Measurements from ENCODE around the gene ZBTB7B. TPM values are rescaled to one million over a fixed set of nuclear protein-coding genes. Genes with fewer than 3 reads are reported as not detected.

ZBTB7B gene
- total and polyA plus RNA-seq, 9 of the 15 experiments (the other 6 are each of a cell fraction or from before 2014, with no cell fraction given) = 0.04 to 46.5 (median 15.2) TPM

DNA sequence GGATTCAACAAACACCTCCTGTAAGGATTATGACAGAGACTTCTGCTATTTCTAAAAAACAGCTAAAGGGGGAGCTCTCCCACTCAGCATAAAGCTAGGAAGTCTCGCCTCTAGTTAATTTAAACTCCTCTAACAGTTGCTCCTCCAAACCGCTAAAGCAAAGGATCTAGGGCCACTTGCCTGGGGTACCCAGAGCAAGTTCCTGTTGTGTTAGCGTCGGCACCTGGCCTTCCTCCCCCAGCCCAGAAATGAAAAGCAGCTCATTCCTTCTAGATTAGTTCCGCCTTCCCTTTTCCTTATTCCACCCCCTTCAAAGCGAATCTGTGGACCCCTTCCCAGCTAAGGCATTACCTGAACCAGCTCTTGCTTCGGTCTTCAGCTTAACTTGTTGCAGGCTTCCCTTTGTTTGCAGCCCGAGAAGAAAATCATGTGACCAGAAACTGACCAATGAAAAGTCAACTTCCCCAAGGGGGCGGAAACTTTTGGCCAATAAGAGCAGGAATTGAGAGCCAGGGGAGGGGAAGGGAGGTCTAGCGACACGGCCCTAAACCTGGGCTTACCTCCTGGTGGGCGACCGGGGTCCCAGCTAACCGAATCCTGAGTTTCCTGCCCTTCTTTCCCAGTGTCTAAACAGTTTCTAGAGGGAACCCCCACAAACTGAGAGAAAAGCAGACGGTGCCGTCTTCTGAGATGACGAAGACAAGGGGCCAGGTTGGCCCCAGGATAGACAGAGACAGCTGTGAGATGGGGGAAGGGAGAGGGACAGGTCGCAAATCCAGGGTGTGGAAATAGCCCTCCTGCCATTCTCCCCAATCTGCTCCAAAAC lies 46.7 kb upstream of the ZBTB7B start, which contains the start of gene PBXIP1 (continued):
- TF ChIP-seq NR4A1 (CRISPR knock-in tag; IDR thresholded peaks at IDR 0.05) (0 out of 2 replicates have a peak, but pooled peaks have one; percentile 37), NR4A1 (tag; IDR thresholded peaks at IDR 0.05) (no peak), ZNF165 (CRISPR knock-in tag; IDR thresholded peaks at IDR 0.05; ENCODE audit: borderline replicate concordance) (peak; percentile 28; the same call in 1 of the 2 replicates), GABPB1 (CRISPR knock-in tag; IDR thresholded peaks at IDR 0.05) (0 out of 2 replicates have a peak, but pooled peaks have one; percentile 51), PTBP1 (IDR thresholded peaks at IDR 0.05; ENCODE audit: low read depth, low read length) (no peak), ZNF41 (CRISPR knock-in tag; conservative IDR thresholded peaks at IDR 0.05) (0 out of 2 replicates have a peak, but pooled peaks have one; percentile 17), SIN3A (IDR thresholded peaks at IDR 0.05; ENCODE audit: borderline replicate concordance in 2 of 2, control insufficient read depth in 1 of 2, low read depth in 2 of 2, low read length in 2 of 2) (0 out of 4 replicates have a peak, but pooled peaks of 1 of the 2 experiments have one; percentile 24), C11orf30 (IDR thresholded peaks at IDR 0.05; ENCODE audit: low read depth) (peak; percentile 43), ZBTB7A (IDR thresholded peaks at IDR 0.05; ENCODE audit: borderline replicate concordance, control insufficient read depth, low read depth, low read length) (peak; percentile 74; the same call in 1 of the 2 replicates), SRSF9 (IDR thresholded peaks at IDR 0.05; ENCODE audit: borderline replicate concordance, low read depth, low read length) (no peak), RBBP5 (IDR thresholded peaks at IDR 0.05; ENCODE audit: borderline replicate concordance, insufficient read depth, low read length, poor library complexity, severe bottlenecking) (peak; percentile 22), TOE1 (IDR thresholded peaks at IDR 0.05; ENCODE audit: borderline replicate concordance) (peak; percentile 98), TOE1 (CRISPR knock-in tag; IDR thresholded peaks at IDR 0.05; ENCODE audit: borderline replicate concordance, low read depth) (no peak)
- TF ChIP-seq, protein P1, sequence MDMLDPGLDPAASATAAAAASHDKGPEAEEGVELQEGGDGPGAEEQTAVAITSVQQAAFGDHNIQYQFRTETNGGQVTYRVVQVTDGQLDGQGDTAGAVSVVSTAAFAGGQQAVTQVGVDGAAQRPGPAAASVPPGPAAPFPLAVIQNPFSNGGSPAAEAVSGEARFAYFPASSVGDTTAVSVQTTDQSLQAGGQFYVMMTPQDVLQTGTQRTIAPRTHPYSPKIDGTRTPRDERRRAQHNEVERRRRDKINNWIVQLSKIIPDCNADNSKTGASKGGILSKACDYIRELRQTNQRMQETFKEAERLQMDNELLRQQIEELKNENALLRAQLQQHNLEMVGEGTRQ (CRISPR knock-in tag; IDR thresholded peaks at IDR 0.05) = peak; percentile 86
- TF ChIP-seq, protein P2, sequence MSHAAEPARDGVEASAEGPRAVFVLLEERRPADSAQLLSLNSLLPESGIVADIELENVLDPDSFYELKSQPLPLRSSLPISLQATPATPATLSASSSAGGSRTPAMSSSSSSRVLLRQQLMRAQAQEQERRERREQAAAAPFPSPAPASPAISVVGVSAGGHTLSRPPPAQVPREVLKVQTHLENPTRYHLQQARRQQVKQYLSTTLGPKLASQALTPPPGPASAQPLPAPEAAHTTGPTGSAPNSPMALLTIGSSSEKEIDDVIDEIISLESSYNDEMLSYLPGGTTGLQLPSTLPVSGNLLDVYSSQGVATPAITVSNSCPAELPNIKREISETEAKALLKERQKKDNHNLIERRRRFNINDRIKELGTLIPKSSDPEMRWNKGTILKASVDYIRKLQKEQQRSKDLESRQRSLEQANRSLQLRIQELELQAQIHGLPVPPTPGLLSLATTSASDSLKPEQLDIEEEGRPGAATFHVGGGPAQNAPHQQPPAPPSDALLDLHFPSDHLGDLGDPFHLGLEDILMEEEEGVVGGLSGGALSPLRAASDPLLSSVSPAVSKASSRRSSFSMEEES (CRISPR knock-in tag; IDR thresholded peaks at IDR 0.05) = peak; percentile 98
- TF ChIP-seq, protein P3, sequence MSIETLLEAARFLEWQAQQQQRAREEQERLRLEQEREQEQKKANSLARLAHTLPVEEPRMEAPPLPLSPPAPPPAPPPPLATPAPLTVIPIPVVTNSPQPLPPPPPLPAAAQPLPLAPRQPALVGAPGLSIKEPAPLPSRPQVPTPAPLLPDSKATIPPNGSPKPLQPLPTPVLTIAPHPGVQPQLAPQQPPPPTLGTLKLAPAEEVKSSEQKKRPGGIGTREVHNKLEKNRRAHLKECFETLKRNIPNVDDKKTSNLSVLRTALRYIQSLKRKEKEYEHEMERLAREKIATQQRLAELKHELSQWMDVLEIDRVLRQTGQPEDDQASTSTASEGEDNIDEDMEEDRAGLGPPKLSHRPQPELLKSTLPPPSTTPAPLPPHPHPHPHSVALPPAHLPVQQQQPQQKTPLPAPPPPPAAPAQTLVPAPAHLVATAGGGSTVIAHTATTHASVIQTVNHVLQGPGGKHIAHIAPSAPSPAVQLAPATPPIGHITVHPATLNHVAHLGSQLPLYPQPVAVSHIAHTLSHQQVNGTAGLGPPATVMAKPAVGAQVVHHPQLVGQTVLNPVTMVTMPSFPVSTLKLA (conservative IDR thresholded peaks at IDR 0.05) = peak in 1 of 2 experiments; percentile 39; a peak in 1 of 4 replicates

Measured in K562 (cell line).